GM21390 (cell line): ENCODE data around the gene UXS1.

ENCODE experiments used
- ATAC-seq: cut with Tn5 transposase; IDR thresholded peaks from one replicate; pipeline ENCODE4 v1.9.1; 2021; ENCODE audit not compliant: unreplicated experiment

UXS1 gene

GRCh38 chr2:106189764-106190468, 4.2 kb downstream of the UXS1 start:
- ATAC-seq: no peak

- no peak for ATAC-seq
These were observed 4.8 kb downstream of the UXS1 start for GRCh38 chr2:106189325-106189724.

GRCh38 chr2:106187273-106187891, 6.7 kb downstream of the UXS1 start:
- ATAC-seq: no peak

- ATAC-seq: no peak
These were observed 8.5 kb downstream of the UXS1 start for GRCh38 chr2:106185475-106186184.

GRCh38 chr2:106184857-106185256, 9.2 kb downstream of the UXS1 start:
- no peak for ATAC-seq

GRCh38 chr2:106184394-106184793, 9.7 kb downstream of the UXS1 start:
- ATAC-seq: no peak

GRCh38 chr2:106183101-106183696, 10.9 kb downstream of the UXS1 start:
- no peak for ATAC-seq

GRCh38 chr2:106181064-106181463, 13.0 kb downstream of the UXS1 start:
- ATAC-seq: no peak

- ATAC-seq: no peak
These were observed 13.5 kb downstream of the UXS1 start for GRCh38 chr2:106180602-106181001.

- no peak for ATAC-seq
These were observed 15.4 kb downstream of the UXS1 start for GRCh38 chr2:106178716-106179115.

- ATAC-seq: no peak
These were observed 16.5 kb downstream of the UXS1 start for GRCh38 chr2:106177581-106177980.

GRCh38 chr2:106176446-106177099, 17.5 kb downstream of the UXS1 start:
- no peak for ATAC-seq

- no peak for ATAC-seq
These were observed 18.8 kb downstream of the UXS1 start for GRCh38 chr2:106175086-106175850.

- no peak for ATAC-seq
These were observed 20.0 kb downstream of the UXS1 start for GRCh38 chr2:106174056-106174455.

- no peak for ATAC-seq
These were observed 21.5 kb downstream of the UXS1 start for GRCh38 chr2:106172649-106173048.

GRCh38 chr2:106168657-106169056, 25.4 kb downstream of the UXS1 start:
- ATAC-seq: no peak

GRCh38 chr2:106167067-106167466, 27.0 kb downstream of the UXS1 start:
- no peak for ATAC-seq

- ATAC-seq: no peak
These were observed 28.5 kb downstream of the UXS1 start for GRCh38 chr2:106165561-106165960.

GRCh38 chr2:106165029-106165428, 29.1 kb downstream of the UXS1 start:
- ATAC-seq: no peak

- ATAC-seq: no peak
These were observed 30.1 kb downstream of the UXS1 start for GRCh38 chr2:106163948-106164545.
